Mammary epithelial cell (primary cell): ENCODE results near the gene EVI5L.
A peak's percentile ranks its signal among the peaks of the same experiment; 100 is the strongest.

Experiments used
- CTCF ChIP-seq, 2 donors: IDR thresholded peaks in 1 of 2; conservative IDR thresholded peaks in 1 of 2; 2 replicates each; pipeline ENCODE4 v1.5.1; 2011 to 2012; ENCODE audit warnings: inconsistent platforms in 2 of 2, low read length in 2 of 2, mild to moderate bottlenecking in 2 of 2, control low read depth in 1 of 2, low read depth in 1 of 2; ENCODE audit not compliant: insufficient read depth in 1 of 2; ENCODE audit errors: extremely low read depth in 1 of 2
- EZH2 ChIP-seq: IDR thresholded peaks from 2 replicates; pipeline ENCODE4 v1.6.1; 2012; ENCODE audit warnings: low read length, inconsistent platforms, borderline replicate concordance

- TF ChIP-seq CTCF (conservative IDR thresholded peaks at IDR 0.05 in 1 of 2, IDR thresholded peaks at IDR 0.05 in 1 of 2; ENCODE audit: extremely low read depth in 1 of 2, insufficient read depth in 1 of 2, low read depth in 1 of 2, low read length in 2 of 2) (peak; percentile 48 to 73), EZH2 (no peak)
Measured at GRCh38 chr19:7831452-7831851, 1.4 kb downstream of the EVI5L start.
